DND-41 (cell line): Measurements from ENCODE around the gene C1QTNF6.

Experiments
- ATAC-seq: fragments of 200-7000 bp; cut with Tn5 transposase; 3 replicates; pipeline ENCODE4 v1.9.1; 2021; ENCODE audit warnings: low read depth; ENCODE audit not compliant: insufficient read depth
- DNase-seq: peaks from one replicate; pipeline ENCODE4 v3.0.0-alpha.2; 2020
- H2AFZ ChIP-seq: 2 replicates; pipeline ENCODE4 v1.6.0; 2012; ENCODE audit warnings: low read depth, low read length
- H3K27ac ChIP-seq: 2 replicates; pipeline ENCODE4 v1.5.1; 2012; ENCODE audit warnings: low read length, inconsistent platforms
- H3K27me3 ChIP-seq: fragments of 200-600 bp; sonication (generic); 2 replicates; pipeline ENCODE4 v1.6.0; 2012; ENCODE audit warnings: low read length, mild to moderate bottlenecking, inconsistent platforms; ENCODE audit not compliant: insufficient read depth, poor library complexity
- H3K36me3 ChIP-seq: 2 replicates; pipeline ENCODE4 v1.5.1; 2012; ENCODE audit warnings: low read length, inconsistent platforms; ENCODE audit not compliant: insufficient read depth
- H3K4me1 ChIP-seq: 2 replicates; pipeline ENCODE4 v1.5.1; 2012; ENCODE audit warnings: mild to moderate bottlenecking, low read length; ENCODE audit not compliant: insufficient read depth
- H3K4me2 ChIP-seq: 2 replicates; pipeline ENCODE4 v1.6.0; 2012; ENCODE audit warnings: mild to moderate bottlenecking, moderate library complexity, low read length, inconsistent platforms; ENCODE audit not compliant: insufficient read depth
- H3K4me3 ChIP-seq, 2 experiments: fragments of 200-600 bp in 1 of 2; shearing (Covaris generic) in 1 of 2; 2 replicates each; pipeline ENCODE4 v1.5.1; 2012 to 2016; ENCODE audit warnings: inconsistent platforms in 2 of 2, low read length in 2 of 2, mild to moderate bottlenecking in 2 of 2, low read depth in 1 of 2, moderate library complexity in 1 of 2
- H3K79me2 ChIP-seq: 2 replicates; pipeline ENCODE4 v1.6.0; 2012; ENCODE audit warnings: low read length, inconsistent platforms; ENCODE audit not compliant: insufficient read depth
- H3K9ac ChIP-seq: 2 replicates; pipeline ENCODE4 v1.6.0; 2012; ENCODE audit warnings: low read depth, mild to moderate bottlenecking, inconsistent platforms, low read length, moderate library complexity
- H3K9me3 ChIP-seq: 2 replicates; pipeline ENCODE4 v1.5.1; 2012; ENCODE audit warnings: low read length, moderate library complexity, mild to moderate bottlenecking, inconsistent platforms; ENCODE audit not compliant: insufficient read depth, severe bottlenecking
- H4K20me1 ChIP-seq: 2 replicates; pipeline ENCODE4 v1.6.0; 2012; ENCODE audit warnings: low read length; ENCODE audit not compliant: insufficient read depth
- CTCF ChIP-seq: IDR thresholded peaks from 2 replicates; pipeline ENCODE4 v1.5.1; 2012; ENCODE audit warnings: borderline replicate concordance, low read length, moderate library complexity, mild to moderate bottlenecking; ENCODE audit not compliant: poor library complexity, severe bottlenecking; ENCODE audit errors: extremely low read depth
- EZH2 ChIP-seq: IDR thresholded peaks from 3 replicates; pipeline ENCODE4 v1.6.1; 2012; ENCODE audit warnings: borderline replicate concordance, low read depth, mild to moderate bottlenecking, moderate library complexity, low read length, inconsistent platforms; ENCODE audit not compliant: severe bottlenecking

C1QTNF6 gene

GRCh38 chr22:37186997-37187522 lies 987 bp downstream of the C1QTNF6 start:
- H2AFZ ChIP-seq: no peak overlapping the region; the same call in 1 of the 2 replicates
- ATAC-seq (0 out of 3 replicates have a peak, but pooled peaks have one; percentile 11), DNase-seq (no peak)
- H3K27me3 ChIP-seq: no peaks in the 10 kb centered on the region
- no peaks in the 10 kb centered on the region for H4K20me1 ChIP-seq
- no peaks in the 10 kb centered on the region for H3K79me2 ChIP-seq
- no peaks in the 10 kb centered on the region for H3K36me3 ChIP-seq
- no peak overlapping the region for H3K4me3 ChIP-seq
- peaks cover 18% of the 10 kb centered on the region for H3K4me1 ChIP-seq
- peak overlapping the region; percentile 19 for H3K9ac ChIP-seq
- TF ChIP-seq EZH2 (no peak), CTCF (no peak)
- no peaks in the 10 kb centered on the region for H3K9me3 ChIP-seq
- H3K27ac ChIP-seq: peak overlapping the region; percentile 12; the same call in 1 of the 2 replicates
- H3K4me2 ChIP-seq: peak overlapping the region; percentile 32

- peak; percentile 63 for DNase-seq
- H3K27ac ChIP-seq: peak overlapping the region; percentile 12; the same call in 1 of the 2 replicates
- peak overlapping the region; percentile 32 for H3K4me2 ChIP-seq
- no peaks in the 10 kb centered on the region for H3K79me2 ChIP-seq
- peak; percentile 83 for ATAC-seq
- no peaks in the 10 kb centered on the region for H3K36me3 ChIP-seq
- H4K20me1 ChIP-seq: no peaks in the 10 kb centered on the region
- H3K4me1 ChIP-seq: peaks cover 18% of the 10 kb centered on the region
- no peak overlapping the region for H2AFZ ChIP-seq
- H3K4me3 ChIP-seq: no peak overlapping the region
- TF ChIP-seq EZH2: no peak
- no peak for TF ChIP-seq CTCF
- peak overlapping the region; percentile 15; the same call in 1 of the 2 replicates for H3K9ac ChIP-seq
- H3K9me3 ChIP-seq: no peaks in the 10 kb centered on the region
- no peaks in the 10 kb centered on the region for H3K27me3 ChIP-seq
These were observed 1.6 kb downstream of the C1QTNF6 start for GRCh38 chr22:37186228-37186996.

GRCh38 chr22:37185646-37186227 lies 2.3 kb downstream of the C1QTNF6 start:
- H3K27me3 ChIP-seq: no peaks in the 10 kb centered on the region
- no peak overlapping the region for H2AFZ ChIP-seq
- no peak overlapping the region for H3K9ac ChIP-seq
- DNase-seq (no peak), ATAC-seq (peak; percentile 5; the same call in 1 of the 3 replicates)
- no peaks in the 10 kb centered on the region for H3K79me2 ChIP-seq
- H3K4me3 ChIP-seq: no peak overlapping the region
- H3K27ac ChIP-seq: no peak overlapping the region
- TF ChIP-seq CTCF: no peak
- no peak for TF ChIP-seq EZH2
- peaks cover 18% of the 10 kb centered on the region for H3K4me1 ChIP-seq
- H4K20me1 ChIP-seq: no peaks in the 10 kb centered on the region
- no peaks in the 10 kb centered on the region for H3K36me3 ChIP-seq
- no peaks in the 10 kb centered on the region for H3K9me3 ChIP-seq
- no peak overlapping the region for H3K4me2 ChIP-seq
